ENCODE measurements around the gene PCNX2.

DNA sequence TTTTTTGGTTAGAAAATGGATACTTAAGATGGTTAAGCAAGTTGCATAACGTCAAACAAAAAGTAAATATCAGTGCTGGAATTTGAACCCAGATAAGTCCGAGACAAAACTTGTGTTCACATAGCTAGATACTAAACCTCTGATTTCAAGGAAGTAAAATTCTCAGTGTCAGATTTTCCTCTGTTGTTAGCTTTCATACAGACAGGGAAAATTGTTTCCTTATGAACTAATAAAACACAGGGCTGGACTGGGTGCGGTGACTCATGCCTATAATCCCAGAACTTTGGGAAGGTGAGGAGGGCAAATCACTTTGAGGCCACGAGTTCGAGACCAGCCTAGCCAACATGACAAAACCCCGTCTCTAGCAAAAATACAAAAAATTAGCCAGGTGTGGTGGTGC lies 51.3 kb downstream of the PCNX2 start:
- no peak for TF ChIP-seq CTCF (conservative IDR thresholded peaks at IDR 0.05 in 1 of 2, IDR thresholded peaks at IDR 0.05 in 1 of 2; ENCODE audit: low read depth in 1 of 2, low read length in 2 of 2)
- no peak for TF ChIP-seq EZH2 (IDR thresholded peaks at IDR 0.05; ENCODE audit: low read length, missing control alignments)
